T-cell (primary cell): ENCODE results near the gene SVBP. TPM values are rescaled to one million over a fixed set of nuclear protein-coding genes. Genes with fewer than 3 reads are reported as not detected.

ENCODE experiments used
- ATAC-seq, 4 experiments: fragments of 200-7000 bp in 3 of 4; fragments of 150-1000 bp in 1 of 4; cut with Tn5 transposase; replicated peaks in 1 of 4; 1 replicate in 3 of 4; 2 replicates in 1 of 4; pipeline ENCODE4 v1.10.0; 2021; ENCODE audit warnings: moderate library complexity in 3 of 4, mild to moderate bottlenecking in 2 of 4, moderate number of reproducible peaks in 1 of 4
- CTCF ChIA-PET, 2 donors: fragments of 300-600 bp; sonication (Branson Sonifier 250); formaldehyde crosslinking; loops; one replicate each; lab custom pipeline; 2022; ENCODE audit warnings: antibody characterized with exemption in 2 of 2; lab: Charles Lee
- POLR2A ChIA-PET, 2 donors: fragments of 300-600 bp; sonication (Branson Sonifier 250); formaldehyde crosslinking; loops; one replicate each; lab custom pipeline; 2022; ENCODE audit warnings: antibody characterized with exemption in 2 of 2; lab: Charles Lee
- DNase-seq, 35 experiments: peaks; one replicate each; pipeline versions ENCODE4 v3.0.0 to v3.0.0-alpha.2; 2013 to 2023
- H3K27ac ChIP-seq: one replicate; pipeline ENCODE4 v1.5.1; 2013; ENCODE audit warnings: low read length
- H3K27me3 ChIP-seq, 2 experiments: replicated peaks in 1 of 2; 1 replicate in 1 of 2; 2 replicates in 1 of 2; pipeline versions ENCODE4 v1.6.1 to v1.7.0; 2013; ENCODE audit warnings: low read length in 1 of 2, mixed read lengths in 1 of 2; ENCODE audit not compliant: control insufficient read depth in 2 of 2, insufficient read depth in 2 of 2; ENCODE audit errors: extremely low read depth in 1 of 2
- H3K36me3 ChIP-seq, 2 donors: 1 replicate in 1 of 2; 2 replicates in 1 of 2; pipeline versions ENCODE4 v1.6.1 to v1.7.0; 2013; ENCODE audit warnings: low read length in 1 of 2; ENCODE audit not compliant: control insufficient read depth in 2 of 2, insufficient read depth in 1 of 2; ENCODE audit errors: extremely low read depth in 1 of 2
- H3K4me1 ChIP-seq, 2 experiments: 1 replicate in 1 of 2; 2 replicates in 1 of 2; pipeline versions ENCODE4 v1.6.1 to v1.7.0; 2013; ENCODE audit warnings: low read length in 2 of 2, mixed read lengths in 1 of 2; ENCODE audit not compliant: insufficient read depth in 2 of 2, control insufficient read depth in 1 of 2; ENCODE audit errors: extremely low read depth in 1 of 2
- H3K4me3 ChIP-seq, 2 donors: 1 replicate in 1 of 2; 2 replicates in 1 of 2; pipeline versions ENCODE4 v1.5.1 to v1.7.0; 2013; ENCODE audit warnings: mild to moderate bottlenecking in 2 of 2, low read length in 1 of 2, moderate library complexity in 1 of 2; ENCODE audit not compliant: control insufficient read depth in 1 of 2; ENCODE audit errors: extremely low read depth in 1 of 2
- H3K9me3 ChIP-seq: 2 replicates; pipeline ENCODE4 v1.7.0; 2013
- H3K27ac Mint-ChIP-seq, 2 donors: one replicate each; pipeline ENCODE4 v1.8.0; 2020 to 2021; ENCODE audit warnings: mild to moderate bottlenecking in 2 of 2, mixed read lengths in 2 of 2
- H3K27me3 Mint-ChIP-seq, 2 donors: one replicate each; pipeline ENCODE4 v1.8.0; 2021 to 2022; ENCODE audit warnings: mixed read lengths in 2 of 2
- H3K36me3 Mint-ChIP-seq: one replicate; pipeline ENCODE4 v1.8.0; 2021; ENCODE audit warnings: mixed read lengths
- H3K4me1 Mint-ChIP-seq, 3 donors: one replicate each; pipeline ENCODE4 v1.8.0; 2020 to 2022; ENCODE audit warnings: mixed read lengths in 3 of 3, mild to moderate bottlenecking in 1 of 3
- H3K4me3 Mint-ChIP-seq, 3 donors: one replicate each; pipeline ENCODE4 v1.8.0; 2020 to 2022; ENCODE audit warnings: mild to moderate bottlenecking in 3 of 3, mixed read lengths in 3 of 3, moderate library complexity in 3 of 3
- H3K9me3 Mint-ChIP-seq, 3 donors: one replicate each; pipeline ENCODE4 v1.8.0; 2020 to 2022; ENCODE audit warnings: mixed read lengths in 3 of 3
- WGBS: methylation state at CpG from one replicate; pipeline ENCODE4 v1.1.5; 2013; ENCODE audit warnings: missing lambda C conversion rate; ENCODE audit not compliant: insufficient coverage; 5-methylcytosine and 5-hydroxymethylcytosine counted together
- total RNA-seq, 35 experiments: library from RNA in 6 of 35; stranded (reverse) in 6 of 35; fragments of 120-200 nt in 1 of 35; gene quantifications; one replicate each; pipeline versions ENCODE4 v1.2.1 to v1.2.4 and lab custom pipeline; 2013 to 2026

SVBP gene
- total RNA-seq, 5 donors from 2014 or later (not counting 1 experiment from before 2014, with no cell fraction given) = 15.8 to 19.7 (median 18.7) TPM

DNA sequence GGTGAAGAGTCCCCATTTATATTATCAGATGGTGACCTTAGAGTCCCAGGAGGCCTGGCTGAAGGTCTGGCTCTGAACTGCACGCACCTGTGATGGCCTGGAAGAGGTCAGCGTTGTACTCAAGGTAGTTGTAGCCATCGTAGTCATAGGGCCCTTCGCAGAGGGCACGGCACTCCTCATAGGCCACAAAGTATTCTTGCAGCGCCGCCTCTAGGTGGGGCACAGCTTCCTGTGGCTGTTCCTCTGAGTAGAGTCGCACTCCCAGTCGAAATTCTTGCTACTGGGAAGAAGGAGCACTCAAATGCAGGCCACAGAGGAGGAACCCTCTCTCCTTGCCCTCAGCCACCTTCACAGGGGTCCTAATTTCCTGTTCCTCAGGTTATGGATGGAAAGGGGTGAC, 58.1 kb downstream of the SVBP start:
- ChIA-PET POLR2A (no interaction called here), CTCF (interaction anchor here (0.7 to 1.2 kb wide), 2 partner anchors 8 to 164 kb away, joined by 3 to 11 read pairs; partner anchors contain the start of genes C1orf50 (in 1 of the 2) and P3H1 (in 1 of the 2))
- WGBS = 86% methylated on average over 3 of the region's 9 CpGs
- ATAC-seq (no peak), DNase-seq (no peak)
- Histone ChIP-seq H3K36me3 (peaks cover 17 to 55% of the 10 kb centered on the region in 2 donors), H3K27me3 (no peaks in the 10 kb centered on the region), H3K9me3 (no peaks in the 10 kb centered on the region), H3K4me3 (no peak overlapping the region), H3K4me1 (peaks cover 0 to 2% of the 10 kb centered on the region in 2 experiments), H3K27ac (no peak overlapping the region)
- H3K4me3 Mint-ChIP-seq = no peak overlapping the region
- H3K27ac Mint-ChIP-seq = no peak overlapping the region
- peaks cover 41% of the 10 kb centered on the region for H3K36me3 Mint-ChIP-seq
- no peaks in the 10 kb centered on the region for H3K9me3 Mint-ChIP-seq
- H3K27me3 Mint-ChIP-seq = no peaks in the 10 kb centered on the region
- H3K4me1 Mint-ChIP-seq = peaks cover 4 to 11% (median 7%) of the 10 kb centered on the region in 3 donors

DNA sequence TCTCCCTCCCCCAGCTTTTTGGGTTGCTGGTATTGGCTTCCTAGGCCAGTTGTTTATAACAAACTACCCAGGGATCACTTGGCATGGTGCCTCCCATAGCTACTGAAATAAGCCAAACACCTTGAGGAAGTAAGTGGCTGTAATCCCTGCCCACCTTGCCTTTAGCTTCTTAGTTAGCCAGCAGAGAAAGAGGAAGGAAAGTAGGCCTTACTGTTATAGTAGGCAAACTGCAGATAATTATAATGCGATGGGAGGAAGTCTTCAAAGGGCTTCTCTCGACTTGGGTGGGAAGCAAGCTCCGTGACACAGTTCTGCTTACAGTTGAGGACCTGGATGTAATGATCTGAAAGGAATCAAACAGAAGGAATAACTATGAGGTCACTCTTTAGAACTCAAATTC, 58.6 kb downstream of the SVBP start:
- Histone ChIP-seq H3K4me3 (no peak overlapping the region), H3K27ac (no peak overlapping the region), H3K4me1 (peaks cover 0 to 2% of the 10 kb centered on the region in 2 experiments), H3K36me3 (peaks cover 20 to 59% of the 10 kb centered on the region in 2 donors), H3K9me3 (no peaks in the 10 kb centered on the region), H3K27me3 (no peaks in the 10 kb centered on the region)
- Mint-ChIP-seq H3K4me1 (peaks cover 4 to 8% (median 7%) of the 10 kb centered on the region in 3 donors), H3K27ac (no peak overlapping the region), H3K4me3 (no peak overlapping the region), H3K36me3 (peaks cover 46% of the 10 kb centered on the region), H3K9me3 (no peaks in the 10 kb centered on the region), H3K27me3 (no peaks in the 10 kb centered on the region)
- DNase-seq (no peak), ATAC-seq (no peak)
- CTCF ChIA-PET = interaction anchor here in 1 of 2 donors (1.2 kb wide), 1 partner anchor 8 kb away, joined by 3 read pairs; the partner anchor contains the start of genes C1orf50 and P3H1
- 77% methylated on average over 3 of the region's 3 CpGs for WGBS
- POLR2A ChIA-PET = no interaction called here

DNA sequence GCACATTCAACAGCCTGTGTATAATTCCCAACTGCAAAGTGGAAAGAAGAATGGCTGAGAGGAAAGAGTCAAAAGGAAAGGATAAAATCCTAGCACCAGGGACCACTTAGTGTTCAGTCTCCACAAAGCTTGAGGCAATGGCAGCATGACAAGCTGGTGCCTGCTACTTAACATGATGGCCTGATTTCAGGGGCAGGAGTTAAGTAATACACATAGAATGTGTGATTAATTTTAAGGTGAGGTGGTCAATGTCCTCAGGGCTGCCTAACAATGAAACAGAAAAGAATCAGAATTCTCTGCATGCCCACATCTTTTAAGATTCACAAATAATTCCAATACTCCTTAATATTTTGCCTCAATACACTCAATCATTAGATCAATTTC, 59.3 kb downstream of the SVBP start:
- peaks cover 0 to 2% of the 10 kb centered on the region in 2 experiments for H3K4me1 ChIP-seq
- ChIA-PET POLR2A (no interaction called here), CTCF (interaction anchor here in 1 of 2 donors (0.5 to 1.2 kb wide), 3 partner anchors 9 to 317 kb away, joined by 3 read pairs; partner anchors contain the start of genes C1orf50 and P3H1)
- DNase-seq (no peak), ATAC-seq (no peak)
- H3K36me3 ChIP-seq = peaks cover 20 to 65% of the 10 kb centered on the region in 2 donors
- Mint-ChIP-seq H3K36me3 (peaks cover 51% of the 10 kb centered on the region), H3K27me3 (no peaks in the 10 kb centered on the region), H3K9me3 (no peaks in the 10 kb centered on the region), H3K4me1 (peaks cover 4 to 7% (median 7%) of the 10 kb centered on the region in 3 donors), H3K27ac (no peak overlapping the region), H3K4me3 (no peak overlapping the region)
- no peak overlapping the region for H3K27ac ChIP-seq
- H3K9me3 ChIP-seq = no peaks in the 10 kb centered on the region
- H3K27me3 ChIP-seq = no peaks in the 10 kb centered on the region
- H3K4me3 ChIP-seq = no peak overlapping the region

Other genes starting within 250 kb of the SVBP start
- 10 to 100 TPM; 37.4 to 43.1 (median 41.3) TPM for gene PPIH, start 159.0 kb downstream of the SVBP start, total RNA-seq
- gene YBX1, start 135.0 kb downstream of the SVBP start, total RNA-seq = 100 to 1,000 TPM; 274 to 340 (median 307) TPM
- under 1 TPM in 1 of 5 donors, not detected in 4; 0.18 TPM for gene CLDN19, start 77.2 kb downstream of the SVBP start, total RNA-seq
- gene P3H1, start 50.4 kb downstream of the SVBP start, total RNA-seq = 10 to 100 TPM; 23.5 to 62.9 (median 58.3) TPM
- 10 to 100 TPM; 12.4 to 15.3 (median 13.9) TPM for gene C1orf50, start 50.1 kb downstream of the SVBP start, total RNA-seq
- gene TMEM269, start 32.4 kb downstream of the SVBP start, total RNA-seq = 1 to 10 TPM in 2 of 5 donors, under 1 TPM in 3; 0.20 to 1.7 (median 0.88) TPM
- 1 to 10 TPM; 5.7 to 7.6 (median 6.7) TPM for gene ERMAP, start 275 bp downstream of the SVBP start, total RNA-seq
- 10 to 100 TPM in 3 of 5 donors, 1 to 10 TPM in 2; 4.7 to 14.9 (median 13.0) TPM for gene ZNF691, start 29.2 kb upstream of the SVBP start, total RNA-seq
- gene SLC2A1, start 141.5 kb upstream of the SVBP start, total RNA-seq = 10 to 100 TPM; 72.0 to 91.7 (median 83.9) TPM